ENCODE results near the gene ATP2B3.

The ATP2B3 gene

DNA sequence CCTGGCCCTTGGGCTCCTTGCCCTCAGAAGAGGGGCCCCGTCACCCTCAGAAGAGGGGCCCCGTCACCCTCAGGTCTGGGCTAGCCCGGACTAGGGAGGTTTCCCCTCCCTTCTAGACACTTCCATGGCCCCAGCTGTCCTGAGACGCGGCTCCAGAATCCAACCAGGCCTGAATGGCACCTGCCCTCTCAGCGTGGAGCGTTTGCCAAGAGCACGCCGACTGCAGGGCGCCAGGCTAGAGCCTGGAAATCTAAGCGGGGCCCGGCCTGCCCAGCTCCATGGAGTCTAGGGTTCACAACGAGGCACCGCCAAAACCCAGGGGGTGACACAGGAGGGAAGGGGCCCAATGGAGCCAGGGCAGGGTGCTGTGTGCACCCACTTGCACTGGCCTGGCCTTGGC, 7.8 kb upstream of the ATP2B3 start:
- no peak for DNase-seq (ENCODE audit: low spot score)

DNA sequence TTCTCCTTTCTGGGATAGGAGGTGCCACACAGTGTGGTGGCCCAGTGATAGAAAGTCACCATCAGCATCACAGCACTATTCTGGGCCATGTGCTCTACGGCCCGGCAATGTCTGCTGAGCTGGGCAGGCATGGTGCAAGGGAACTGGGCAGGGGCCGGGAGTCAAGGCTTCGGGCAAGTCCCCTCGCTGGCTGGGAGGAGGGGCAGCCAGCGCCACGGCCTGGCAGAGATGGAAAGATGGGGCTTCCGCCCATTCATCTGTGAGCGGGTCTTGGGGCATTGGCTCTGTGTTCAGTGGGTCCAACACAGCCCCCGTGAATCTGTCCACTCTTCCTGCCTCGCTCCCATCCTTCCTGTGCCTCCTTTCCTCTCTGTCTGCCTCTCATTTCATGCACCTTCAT, 7.1 kb upstream of the ATP2B3 start:
- DNase-seq (ENCODE audit: low spot score), result no peak

DNA sequence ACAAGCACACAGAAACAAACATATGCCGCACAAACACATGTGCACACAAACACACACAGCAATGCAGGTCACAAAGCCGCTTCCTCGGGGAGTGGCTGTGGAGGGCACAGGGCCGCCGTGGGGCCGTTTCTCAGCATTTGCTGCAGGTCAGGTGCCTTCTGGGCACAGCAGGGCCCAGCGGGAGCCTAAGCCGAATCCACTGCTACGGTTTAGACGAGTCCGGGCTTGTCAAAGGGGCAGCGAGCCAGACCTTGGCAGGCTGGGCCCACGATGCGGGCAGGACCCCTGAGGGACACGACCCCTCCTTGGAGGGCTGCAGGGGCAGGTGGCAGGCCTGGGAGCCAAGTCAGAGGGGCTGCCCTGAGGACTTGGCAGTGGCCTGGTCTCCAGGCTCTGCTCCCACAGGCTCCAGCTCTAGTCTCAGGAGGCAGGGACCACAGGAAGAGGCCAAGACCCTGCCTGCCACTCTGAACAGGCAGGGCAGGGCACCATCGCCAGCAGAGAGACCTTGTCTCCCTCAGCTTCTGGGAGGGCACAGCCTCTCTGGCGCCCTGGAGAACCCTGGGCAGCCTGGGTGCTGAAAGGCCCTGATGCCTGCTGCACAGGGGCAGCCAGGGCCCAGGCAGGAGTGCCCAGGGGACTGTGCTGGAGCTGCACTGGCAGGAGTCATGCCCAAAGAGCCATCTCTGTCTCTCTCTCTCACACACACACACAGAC, 5.5 kb upstream of the ATP2B3 start:
- no peak for DNase-seq (ENCODE audit: low spot score)

DNA sequence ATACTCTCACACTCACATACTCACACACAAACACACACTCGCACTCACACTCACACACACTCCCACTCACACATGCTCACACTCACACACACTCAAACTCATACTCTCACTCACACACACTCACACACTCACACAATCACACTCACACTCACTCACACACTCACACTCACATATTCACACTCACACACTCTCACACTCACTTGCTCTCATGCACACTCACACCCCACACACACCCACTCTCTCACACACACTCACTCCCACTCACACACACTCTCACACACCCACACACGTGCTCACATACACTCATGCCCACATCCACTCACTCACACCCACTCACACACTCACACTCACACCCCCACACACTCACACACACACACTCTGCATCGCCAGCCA, 4.9 kb upstream of the ATP2B3 start:
- DNase-seq (ENCODE audit: low spot score), result no peak

DNA sequence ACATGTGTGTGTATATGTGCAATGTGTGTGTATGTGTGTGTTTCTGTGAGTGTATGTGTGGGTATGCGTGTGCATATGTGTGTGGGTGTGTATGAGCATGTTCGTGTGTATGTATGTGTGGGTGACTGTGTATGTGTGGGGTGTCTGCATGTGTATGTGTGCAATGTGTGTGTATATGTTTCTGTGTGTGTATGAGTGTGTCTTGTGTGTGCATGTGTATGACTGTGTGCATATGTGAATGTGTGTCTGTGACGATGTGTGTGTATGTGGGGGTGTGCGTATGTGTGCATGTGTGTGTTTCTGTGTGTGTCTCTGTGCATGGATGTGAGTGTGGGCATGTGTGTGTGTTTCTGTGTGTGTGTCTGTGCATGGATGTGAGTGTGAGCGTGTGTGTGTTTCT, 4.2 kb upstream of the ATP2B3 start:
- DNase-seq (ENCODE audit: low spot score), result no peak

DNA sequence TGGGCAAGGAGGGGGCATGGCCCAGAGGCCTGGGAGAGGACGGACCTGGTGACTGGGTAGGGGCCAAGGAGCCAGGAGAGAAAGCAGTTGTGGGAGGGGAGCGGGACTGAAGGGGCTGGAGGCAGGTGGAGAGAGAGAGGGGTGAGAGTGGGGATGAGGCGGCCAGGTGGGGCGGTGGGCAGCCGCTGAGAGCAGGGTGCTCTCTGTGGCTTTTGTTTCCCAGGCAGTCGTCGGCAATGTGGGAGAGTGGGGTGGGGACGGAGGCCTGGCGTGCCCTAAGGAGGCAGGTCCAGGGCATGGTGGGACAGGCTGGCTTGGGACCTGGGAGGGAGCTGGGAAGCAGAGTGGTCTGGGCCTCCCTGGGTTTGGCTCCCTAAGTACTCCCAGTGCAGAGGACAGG, 3.2 kb upstream of the ATP2B3 start:
- no peak for DNase-seq (ENCODE audit: low spot score)

DNA sequence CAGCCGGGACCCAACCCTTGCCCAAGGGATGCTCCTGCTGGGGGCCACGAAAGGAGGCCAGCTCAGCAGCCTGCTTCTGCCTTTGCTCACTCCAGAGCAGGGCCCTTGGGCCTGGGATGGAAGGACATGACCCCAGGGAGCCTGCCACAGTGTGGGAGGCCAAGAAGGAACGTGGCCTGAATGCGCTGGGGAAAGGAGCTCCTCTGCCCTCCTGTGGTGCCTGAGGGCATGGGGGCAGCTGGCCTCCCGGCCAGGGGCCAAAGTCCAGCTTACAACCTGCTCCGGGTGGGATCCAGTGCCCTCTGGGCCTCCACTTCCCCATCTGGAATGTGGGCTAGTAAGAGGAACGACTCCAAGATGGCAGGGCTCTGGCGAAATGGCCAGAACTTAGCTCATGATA, 2.0 kb upstream of the ATP2B3 start:
- DNase-seq (ENCODE audit: low spot score), result no peak

DNA sequence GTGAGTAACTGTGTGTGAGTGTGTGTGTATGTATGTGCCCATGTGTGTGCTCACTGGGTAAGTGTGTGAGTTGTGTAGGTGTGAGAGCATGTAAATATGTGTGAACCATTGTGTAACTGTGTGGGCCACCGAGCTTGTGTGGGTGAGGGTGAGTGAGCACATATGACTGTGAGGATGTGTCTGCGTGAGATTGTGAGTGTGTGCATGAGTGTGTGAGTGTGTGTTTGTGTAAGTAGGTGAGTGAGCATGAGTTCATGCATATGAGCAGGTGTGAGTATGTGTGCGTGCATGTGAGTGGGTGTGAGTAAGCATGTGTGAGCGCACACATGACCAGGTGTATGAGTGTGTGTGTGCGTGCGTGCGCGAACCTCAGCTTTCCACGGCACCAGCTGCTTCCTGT, 1.4 kb upstream of the ATP2B3 start:
- no peak for DNase-seq (ENCODE audit: low spot score)

DNA sequence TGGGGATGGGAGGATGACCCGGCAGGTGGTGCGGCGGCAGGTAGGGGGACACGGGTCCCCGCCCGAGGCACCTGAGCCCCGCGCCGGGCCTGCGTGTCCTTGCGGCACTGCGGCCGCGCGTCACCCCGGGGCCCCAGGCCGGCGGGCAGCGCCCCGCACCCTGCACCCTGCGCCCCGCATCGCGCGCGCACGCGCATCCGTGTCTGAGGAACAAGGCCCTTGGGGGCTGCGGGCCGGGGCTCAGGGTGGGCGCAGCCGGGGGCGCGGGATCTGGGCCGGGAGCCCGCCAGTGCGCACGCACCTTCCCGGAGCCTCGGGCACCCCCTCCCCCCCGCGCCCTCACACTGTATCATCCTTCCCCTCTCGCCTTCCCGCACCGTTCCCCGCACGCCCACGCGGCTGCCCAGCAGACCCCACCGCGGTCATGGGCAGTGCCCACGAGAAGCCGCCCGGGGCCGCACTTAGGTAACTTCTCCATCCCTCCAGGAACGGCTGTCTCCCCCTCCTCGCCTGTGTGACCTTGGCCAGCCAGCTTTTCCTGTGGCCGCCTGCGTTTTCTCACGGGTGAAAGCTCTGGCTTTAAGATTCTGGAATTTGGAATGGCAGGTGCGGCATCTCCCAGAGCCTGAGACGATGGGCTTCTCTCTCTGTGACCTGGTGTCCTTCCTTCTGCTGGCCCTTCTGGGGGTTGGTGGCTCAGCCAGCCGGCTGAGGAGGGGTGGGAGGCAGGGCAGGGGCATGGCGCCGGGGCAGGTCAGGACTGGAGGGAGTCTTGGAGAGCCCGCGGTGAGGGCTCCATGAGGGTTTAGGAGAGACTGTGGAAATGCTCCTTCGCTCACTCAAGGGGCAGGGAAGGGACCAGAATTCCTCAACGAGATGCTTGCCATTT, 748 bp downstream of the ATP2B3 start:
- DNase-seq (ENCODE audit: low spot score), result no peak

DNA sequence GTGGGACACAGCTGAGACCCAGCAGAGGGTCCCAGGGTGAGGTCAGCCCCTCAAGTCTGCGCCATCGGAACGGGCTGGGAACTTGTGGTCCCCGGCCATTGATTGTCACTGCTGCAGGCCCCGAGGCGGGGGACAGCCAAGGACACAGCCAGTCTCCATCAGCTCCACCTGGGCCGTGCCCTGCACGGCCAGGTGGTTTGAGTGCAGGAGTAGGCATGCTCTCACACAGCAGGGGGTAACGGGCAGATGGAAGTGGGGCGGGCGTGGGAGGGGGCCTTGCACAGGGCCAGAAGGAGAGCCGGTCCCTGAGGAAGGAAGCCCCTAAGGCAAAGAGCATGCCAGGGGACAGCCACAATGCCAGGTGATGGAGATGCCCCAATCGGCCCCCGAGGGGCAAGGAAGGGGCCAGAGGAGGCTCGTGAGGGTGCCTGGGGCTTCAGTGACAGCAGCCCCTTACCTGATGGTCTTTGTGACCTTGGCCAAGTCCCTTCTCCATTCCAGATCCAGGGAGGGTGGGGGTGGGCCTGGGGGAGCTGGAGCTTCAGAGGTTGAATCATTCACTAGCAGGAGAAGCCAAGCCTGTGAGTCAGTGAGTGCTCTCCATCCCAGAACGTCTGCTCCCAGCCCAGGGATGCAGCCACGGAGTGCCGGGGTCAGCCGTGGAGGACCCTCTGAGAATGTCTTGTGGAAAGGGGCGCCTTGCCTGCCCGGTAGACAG, 2.3 kb downstream of the ATP2B3 start:
- DNase-seq (ENCODE audit: low spot score), result peak; percentile 85

DNA sequence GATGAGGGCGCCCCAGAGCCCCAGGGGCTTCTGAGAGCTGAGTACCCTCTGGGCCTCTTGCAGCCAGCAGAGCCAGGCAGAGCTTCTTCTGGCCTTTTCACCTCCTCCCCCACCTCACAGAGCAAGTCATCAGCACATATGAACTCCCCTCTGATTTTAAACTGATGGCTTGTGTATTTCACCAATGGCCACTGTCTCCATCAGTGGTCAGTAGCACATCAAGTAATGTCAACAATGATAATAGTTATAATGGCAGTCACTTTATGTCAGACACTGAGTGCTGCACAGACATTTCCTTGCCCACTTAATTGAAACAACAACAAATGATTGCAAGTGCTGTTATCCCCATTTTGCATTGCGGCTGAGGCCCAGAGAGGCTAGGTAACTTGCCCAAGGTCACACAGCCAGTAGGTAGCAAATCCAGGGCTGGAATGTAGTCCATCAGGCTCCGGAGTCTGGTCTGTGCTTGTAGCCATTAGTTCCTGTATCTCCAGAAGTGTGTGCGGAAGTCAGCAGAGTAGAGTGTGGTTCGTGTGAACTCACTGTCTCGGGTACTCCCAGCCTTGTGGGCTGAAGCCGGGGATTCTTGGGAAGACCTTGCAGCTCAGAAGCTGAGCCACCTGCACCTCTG, 3.0 kb downstream of the ATP2B3 start:
- no peak for DNase-seq (ENCODE audit: low spot score)

DNA sequence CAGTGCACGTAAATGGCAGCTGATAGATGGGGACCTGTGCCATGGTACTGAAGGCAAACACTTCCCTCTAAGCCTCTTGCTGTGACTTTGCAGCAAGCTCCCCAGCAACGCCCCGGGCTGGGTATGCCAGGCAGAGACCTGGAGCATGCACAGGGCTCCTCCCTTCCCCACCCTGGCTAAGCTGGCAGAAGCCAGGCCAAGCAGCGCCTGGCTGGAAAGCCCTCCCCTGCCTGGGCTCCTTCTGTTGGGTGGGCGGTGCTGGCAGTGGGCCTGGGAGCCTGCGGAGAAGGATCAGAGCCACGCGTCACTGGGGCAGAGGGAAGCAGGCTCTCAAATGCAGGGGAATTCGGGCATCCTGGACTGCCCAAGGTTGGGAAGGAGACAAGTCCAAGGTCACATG, 3.6 kb downstream of the ATP2B3 start:
- no peak for DNase-seq (ENCODE audit: low spot score)

DNA sequence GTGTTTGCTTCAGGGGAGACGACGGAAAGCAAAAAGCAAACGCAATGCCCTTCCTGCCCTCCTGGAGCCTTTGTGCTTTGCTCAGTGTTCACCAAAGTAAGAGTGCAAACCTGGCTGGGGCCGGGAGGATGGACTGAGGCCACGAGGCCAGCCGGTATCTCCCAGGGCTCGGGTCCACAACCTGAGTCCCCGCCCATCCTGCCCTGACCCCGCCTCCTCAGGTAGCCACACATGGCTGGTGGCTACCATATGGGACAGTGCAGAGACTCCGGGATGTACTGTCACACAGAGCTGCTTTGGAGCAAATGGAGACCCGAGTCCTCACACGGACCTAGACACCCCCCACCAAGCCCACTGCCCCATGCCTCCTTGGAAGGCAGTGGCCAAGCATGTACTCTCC, 4.8 kb downstream of the ATP2B3 start:
- no peak for DNase-seq (ENCODE audit: low spot score)

DNA sequence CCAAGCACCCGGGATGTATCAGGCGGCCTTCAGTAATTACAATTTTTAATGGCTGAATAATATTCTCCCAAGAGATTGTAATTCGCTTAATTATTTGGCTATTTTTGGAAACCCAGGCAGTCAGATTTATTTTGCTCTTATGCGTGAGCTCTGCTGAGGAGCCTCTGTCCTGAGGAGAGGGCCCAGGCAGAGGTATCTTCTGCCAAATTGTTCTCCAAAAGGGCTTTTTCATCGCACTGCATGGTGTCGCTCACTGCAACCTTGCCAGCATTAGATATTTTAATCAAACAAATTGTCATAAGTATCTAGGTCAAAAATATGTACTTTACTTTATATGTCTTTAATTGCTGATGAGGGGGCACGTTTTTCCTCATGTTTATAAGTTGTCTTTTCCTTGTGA, 5.8 kb downstream of the ATP2B3 start:
- no peak for DNase-seq (ENCODE audit: low spot score)

DNA sequence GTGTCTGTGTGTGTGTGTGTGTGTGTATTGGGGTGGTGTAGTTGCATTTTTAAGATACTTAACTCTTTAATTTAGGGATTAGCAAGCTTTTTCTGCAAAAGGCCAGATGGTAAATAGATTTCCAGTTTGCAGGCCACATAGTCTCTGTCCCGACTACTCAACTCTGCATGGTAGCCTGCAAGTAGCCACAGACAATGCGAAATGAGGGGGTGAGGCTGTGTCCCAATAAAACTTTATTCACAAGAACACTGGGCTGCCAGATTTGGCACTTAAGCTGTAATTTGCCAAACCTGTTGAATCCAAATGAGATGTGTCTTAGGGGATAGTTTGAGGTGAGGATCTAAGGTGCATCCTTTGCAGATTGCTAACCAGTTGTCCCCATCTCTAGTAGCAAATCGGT, 6.8 kb downstream of the ATP2B3 start:
- no peak for DNase-seq (ENCODE audit: low spot score)

DNA sequence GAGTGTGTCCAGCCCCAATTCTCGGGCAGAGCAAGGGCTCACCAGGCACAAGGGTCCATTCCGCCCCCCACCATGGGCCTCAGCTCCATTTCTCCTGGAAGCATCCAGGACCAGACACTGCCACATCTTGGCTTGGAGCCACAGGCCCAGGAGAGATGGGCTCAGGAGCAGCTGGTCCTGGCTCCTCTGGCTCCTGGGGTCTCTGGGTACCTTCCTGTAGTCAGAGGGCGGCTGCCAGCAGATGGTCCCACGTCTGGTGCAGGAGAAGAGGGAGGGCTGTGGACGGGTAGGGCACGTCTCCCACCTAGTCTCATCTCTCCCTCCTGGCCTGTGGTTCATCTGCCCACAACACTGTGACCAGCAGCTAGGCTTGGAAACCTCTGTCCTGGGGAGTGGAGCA, 8.0 kb downstream of the ATP2B3 start:
- DNase-seq (ENCODE audit: low spot score), result no peak

DNA sequence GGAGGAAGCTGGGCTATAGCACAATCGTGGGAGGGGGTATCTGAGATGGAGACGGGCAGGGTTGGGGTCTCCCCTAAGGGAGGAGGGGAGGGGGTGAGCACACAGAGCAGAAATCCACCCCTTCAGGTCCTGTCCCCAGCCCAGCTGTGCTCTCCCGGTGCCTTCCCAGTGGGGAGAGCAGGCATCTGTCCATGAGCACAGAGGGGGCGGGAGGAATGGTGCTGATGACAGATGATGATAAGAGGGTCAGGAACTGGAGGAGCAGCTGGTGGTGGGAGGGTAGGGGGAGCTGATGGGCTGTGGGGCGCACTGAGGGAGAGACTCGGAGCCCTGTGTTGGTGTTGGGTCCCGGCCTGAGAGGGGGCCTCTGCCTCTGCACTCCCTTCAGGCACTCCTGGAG, 8.6 kb downstream of the ATP2B3 start:
- DNase-seq (ENCODE audit: low spot score), result no peak

DNA sequence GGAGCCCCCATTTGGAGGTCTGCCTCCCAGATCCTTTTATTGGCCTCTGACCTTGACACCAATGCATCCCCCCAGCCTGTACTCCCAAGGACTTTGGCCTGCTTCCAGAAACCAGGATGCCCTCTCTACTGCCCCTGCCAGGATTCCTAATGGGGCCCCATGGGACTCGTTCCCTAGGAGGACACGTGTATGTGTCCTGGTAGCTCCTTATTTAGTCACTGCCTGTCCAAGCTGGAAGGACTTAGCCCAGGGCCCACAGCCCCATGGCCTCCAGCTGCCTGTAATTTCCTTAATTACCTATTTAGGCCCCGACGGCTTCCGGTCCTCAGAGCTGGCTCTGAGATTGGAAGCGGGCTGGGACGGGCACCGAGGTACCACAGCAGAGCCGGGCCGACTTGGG, 9.4 kb downstream of the ATP2B3 start:
- DNase-seq (ENCODE audit: low spot score), result no peak

DNA sequence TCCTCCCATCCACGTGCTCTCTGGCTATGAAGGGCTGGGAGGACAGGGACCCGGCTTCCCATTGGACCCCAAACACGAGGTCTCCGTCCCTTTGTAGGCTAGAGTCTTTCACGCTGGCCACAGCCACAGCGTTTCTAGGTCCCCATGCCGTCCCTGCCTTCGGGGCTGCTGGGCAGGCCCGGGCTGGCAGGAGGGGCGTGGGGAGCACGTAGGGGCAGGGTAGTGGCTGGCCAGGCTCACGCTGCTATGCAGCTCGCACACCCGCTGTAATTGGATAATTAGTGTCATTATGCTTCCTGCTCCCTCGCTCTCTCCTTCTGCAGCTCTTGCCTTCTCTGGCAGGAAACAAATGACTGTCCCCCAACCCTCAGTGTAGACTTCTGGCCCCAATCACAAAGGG, 9.8 kb downstream of the ATP2B3 start:
- DNase-seq (ENCODE audit: low spot score), result no peak

DNA sequence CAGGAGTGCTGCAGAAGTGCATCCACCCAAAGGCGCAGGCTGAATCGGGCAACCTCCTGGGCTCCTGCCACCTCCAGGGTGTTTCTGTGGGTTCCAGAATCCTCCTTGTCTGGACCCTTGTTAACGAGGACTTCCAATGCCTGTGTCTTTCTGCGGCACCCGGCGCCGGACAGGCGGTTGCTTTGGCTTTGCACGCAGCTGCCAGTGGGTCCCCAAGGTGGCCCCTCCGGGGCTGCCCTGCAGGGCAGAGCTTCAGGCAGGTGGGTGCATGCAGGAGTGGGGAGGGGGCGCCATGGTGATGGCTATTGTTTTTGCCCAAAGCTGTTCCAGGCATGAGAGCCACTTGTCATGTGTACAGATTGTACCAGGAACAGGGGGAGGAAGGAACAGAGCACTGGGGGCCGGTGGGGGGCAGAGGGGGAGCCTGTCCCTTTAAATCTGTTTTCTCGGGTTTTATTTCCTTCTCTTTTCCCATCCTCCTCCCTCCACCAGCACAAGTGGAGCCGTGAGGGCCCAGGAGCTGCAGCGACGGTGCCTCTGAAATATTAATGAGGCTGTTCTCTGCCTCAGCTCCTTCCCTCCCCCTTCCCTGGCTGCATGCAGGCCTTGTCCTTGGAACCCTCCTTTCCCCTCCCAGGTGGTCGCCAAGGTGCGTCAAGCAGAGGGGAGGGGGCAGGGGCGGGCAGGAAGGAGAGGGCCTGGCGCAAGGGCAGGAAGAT, 13.1 kb downstream of the ATP2B3 start:
- no peak for DNase-seq (ENCODE audit: low spot score)

DNA sequence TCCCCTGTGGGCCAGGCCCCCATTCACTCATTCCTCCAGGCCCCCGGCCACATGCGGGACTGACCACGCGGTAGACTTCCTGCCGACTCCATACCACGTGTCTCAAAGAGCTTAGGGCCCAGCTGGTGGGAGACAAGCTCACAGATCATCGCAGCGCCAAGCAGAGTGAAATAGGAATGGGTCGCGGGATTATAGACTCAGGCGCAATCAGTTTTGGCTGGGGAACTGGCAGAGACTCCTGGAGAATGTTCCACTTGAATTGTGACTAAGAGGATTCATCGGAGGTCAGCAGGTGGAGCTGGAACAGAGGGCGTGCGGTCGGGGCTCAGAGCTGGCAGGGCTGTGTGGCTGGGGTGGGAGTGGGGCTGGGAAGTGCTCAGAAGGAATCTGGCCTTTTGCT, 15.6 kb downstream of the ATP2B3 start:
- no peak for DNase-seq (ENCODE audit: low spot score)

DNA sequence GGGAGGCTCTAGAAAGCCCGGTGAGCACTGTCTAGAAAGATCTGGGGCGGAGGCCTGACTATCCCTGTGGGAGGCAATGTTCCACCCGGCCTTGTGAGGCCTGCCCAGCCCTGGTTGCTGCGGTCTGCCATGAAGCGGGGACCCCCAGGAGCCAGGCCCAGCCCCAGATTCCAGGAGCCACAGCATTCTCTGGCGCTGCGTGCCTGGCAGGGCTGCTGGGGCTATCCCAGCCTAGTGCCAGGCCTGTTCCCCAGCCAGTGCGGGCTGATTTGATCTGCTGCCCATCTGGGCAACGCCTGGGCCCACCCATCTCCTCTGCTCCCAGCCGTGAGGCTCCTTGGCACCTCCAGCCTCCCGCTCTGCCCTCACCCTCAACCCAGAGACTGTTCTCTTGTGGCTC, 19.6 kb downstream of the ATP2B3 start:
- DNase-seq (ENCODE audit: low spot score), result no peak
